HG03439 (cell line): ENCODE data around the gene CCDC30.

Source experiments
- ATAC-seq: cut with Tn5 transposase; IDR thresholded peaks from one replicate; pipeline ENCODE4 v1.9.1; 2021; ENCODE audit warnings: mild to moderate bottlenecking, moderate library complexity; ENCODE audit not compliant: unreplicated experiment

The CCDC30 gene

GRCh38 chr1:42462828-42463763 lies at the start of gene CCDC30:
Gene CCDC30, plus strand, starts transcription at chr1:42463286. Its CDS starts 17,266 bp downstream, at chr1:42480552.
- peak; percentile 97 for ATAC-seq

GRCh38 chr1:42414551-42415496 lies 48.3 kb upstream of the CCDC30 start:
- ATAC-seq, result no peak

- no peak for ATAC-seq
Observed at GRCh38 chr1:42417166-42417565, 45.9 kb upstream of the CCDC30 start.

GRCh38 chr1:42418516-42418915 lies 44.6 kb upstream of the CCDC30 start:
- ATAC-seq, result no peak

GRCh38 chr1:42419126-42419821 lies 43.8 kb upstream of the CCDC30 start:
- no peak for ATAC-seq

- no peak for ATAC-seq
Observed at GRCh38 chr1:42420121-42420520, 43.0 kb upstream of the CCDC30 start.

- ATAC-seq, result no peak
Observed at GRCh38 chr1:42420911-42421585, 42.0 kb upstream of the CCDC30 start.

GRCh38 chr1:42422737-42423136 lies 40.3 kb upstream of the CCDC30 start:
- ATAC-seq, result no peak

GRCh38 chr1:42423681-42424080 lies 39.4 kb upstream of the CCDC30 start:
- no peak for ATAC-seq

- no peak for ATAC-seq
Observed at GRCh38 chr1:42424201-42424600, 38.9 kb upstream of the CCDC30 start.

- no peak for ATAC-seq
Observed at GRCh38 chr1:42427240-42427639, 35.8 kb upstream of the CCDC30 start.

GRCh38 chr1:42429603-42430002 lies 33.5 kb upstream of the CCDC30 start:
- no peak for ATAC-seq

- no peak for ATAC-seq
Observed at GRCh38 chr1:42430286-42431135, 32.6 kb upstream of the CCDC30 start.

GRCh38 chr1:42431514-42431913 lies 31.6 kb upstream of the CCDC30 start:
- ATAC-seq, result no peak

- ATAC-seq, result no peak
Observed at GRCh38 chr1:42432714-42433113, 30.4 kb upstream of the CCDC30 start.

GRCh38 chr1:42433369-42433768 lies 29.7 kb upstream of the CCDC30 start:
- ATAC-seq, result no peak

GRCh38 chr1:42434340-42434739 lies 28.7 kb upstream of the CCDC30 start:
- no peak for ATAC-seq

- ATAC-seq, result no peak
Observed at GRCh38 chr1:42439940-42440339, 23.1 kb upstream of the CCDC30 start.

- no peak for ATAC-seq
Observed at GRCh38 chr1:42442662-42443061, 20.4 kb upstream of the CCDC30 start.
